Measurements from ENCODE around the gene BCL2.

Gene BCL2

GRCh38 chr18:63262369-63263335, 56.9 kb downstream of the BCL2 start:
- in situ Hi-C loops (cut with HindIII; ENCODE audit: low sequenced_read_pairs), result no loop called here

GRCh38 chr18:63261029-63261428, 58.5 kb downstream of the BCL2 start:
- in situ Hi-C loops (cut with HindIII; ENCODE audit: low sequenced_read_pairs), result no loop called here

- in situ Hi-C loops (cut with HindIII; ENCODE audit: low sequenced_read_pairs), result no loop called here
These were observed 59.2 kb downstream of the BCL2 start for GRCh38 chr18:63260380-63260754.

- in situ Hi-C loops (cut with HindIII; ENCODE audit: low sequenced_read_pairs), result no loop called here
These were observed 59.8 kb downstream of the BCL2 start for GRCh38 chr18:63259567-63260379.

- in situ Hi-C loops (cut with HindIII; ENCODE audit: low sequenced_read_pairs), result no loop called here
These were observed 60.6 kb downstream of the BCL2 start for GRCh38 chr18:63258749-63259566.

GRCh38 chr18:63257453-63257852, 62.1 kb downstream of the BCL2 start:
- in situ Hi-C loops (cut with HindIII; ENCODE audit: low sequenced_read_pairs), result no loop called here

GRCh38 chr18:63255435-63255834, 64.1 kb downstream of the BCL2 start:
- in situ Hi-C loops (cut with HindIII; ENCODE audit: low sequenced_read_pairs), result no loop called here

- in situ Hi-C loops (cut with HindIII; ENCODE audit: low sequenced_read_pairs), result no loop called here
These were observed 64.7 kb downstream of the BCL2 start for GRCh38 chr18:63254716-63255399.

GRCh38 chr18:63253428-63254372, 65.9 kb downstream of the BCL2 start:
- in situ Hi-C loops (cut with HindIII; ENCODE audit: low sequenced_read_pairs), result no loop called here

- in situ Hi-C loops (cut with HindIII; ENCODE audit: low sequenced_read_pairs), result no loop called here
These were observed 66.6 kb downstream of the BCL2 start for GRCh38 chr18:63253014-63253413.

- in situ Hi-C loops (cut with HindIII; ENCODE audit: low sequenced_read_pairs), result no loop called here
These were observed 69.8 kb downstream of the BCL2 start for GRCh38 chr18:63249771-63250170.

- in situ Hi-C loops (cut with HindIII; ENCODE audit: low sequenced_read_pairs), result no loop called here
These were observed 71.6 kb downstream of the BCL2 start for GRCh38 chr18:63247926-63248325.

- in situ Hi-C loops (cut with HindIII; ENCODE audit: low sequenced_read_pairs), result no loop called here
These were observed 72.1 kb downstream of the BCL2 start for GRCh38 chr18:63247506-63247905.

- in situ Hi-C loops (cut with HindIII; ENCODE audit: low sequenced_read_pairs), result no loop called here
These were observed 74.0 kb downstream of the BCL2 start for GRCh38 chr18:63245600-63245999.

GRCh38 chr18:63244607-63245006, 75.0 kb downstream of the BCL2 start:
- in situ Hi-C loops (cut with HindIII; ENCODE audit: low sequenced_read_pairs), result no loop called here

- in situ Hi-C loops (cut with HindIII; ENCODE audit: low sequenced_read_pairs), result no loop called here
These were observed 77.8 kb downstream of the BCL2 start for GRCh38 chr18:63241760-63242159.

GRCh38 chr18:63241317-63241712, 78.3 kb downstream of the BCL2 start:
- in situ Hi-C loops (cut with HindIII; ENCODE audit: low sequenced_read_pairs), result no loop called here

GRCh38 chr18:63240531-63241316, 78.8 kb downstream of the BCL2 start:
- in situ Hi-C loops (cut with HindIII; ENCODE audit: low sequenced_read_pairs), result no loop called here

GRCh38 chr18:63238693-63239075, 80.9 kb downstream of the BCL2 start:
- in situ Hi-C loops (cut with HindIII; ENCODE audit: low sequenced_read_pairs), result no loop called here
